Gastrocnemius medialis (tissue), 4 donors: ENCODE results near the gene SPOPL. TPM values are rescaled to one million over a fixed set of nuclear protein-coding genes. Genes with fewer than 3 reads are reported as not detected.
"Not testable (repeated sequence)": the region's sequence is repeated elsewhere in the genome, so short reads cannot be mapped to it uniquely, and the experiment has no call there.

Experiments
- ATAC-seq, 2 donors: fragments of 150-250 bp; one replicate each; pipeline ENCODE4 v1.9.1; 2016
- DNase-seq, 2 donors: peaks; one replicate each; pipeline ENCODE4 v3.0.0-alpha.2; 2019
- H3K27ac ChIP-seq, 4 donors: fragments of 200-600 bp; sonication (generic); 1 replicate in 1 of 4; 2 replicates in 3 of 4; pipeline ENCODE4 v1.5.1; 2016 to 2018; ENCODE audit warnings: mild to moderate bottlenecking in 2 of 4, moderate library complexity in 1 of 4
- H3K27me3 ChIP-seq, 3 donors: fragments of 200-600 bp; sonication (generic) in 2 of 3; 1 replicate in 1 of 3; 2 replicates in 2 of 3; pipeline versions ENCODE4 v1.5.1 to v1.6.0; 2016 to 2019; ENCODE audit warnings: mild to moderate bottlenecking in 1 of 3, moderate library complexity in 1 of 3
- H3K36me3 ChIP-seq, 2 donors: fragments of 200-600 bp; sonication (generic) in 1 of 2; one replicate each; pipeline ENCODE4 v1.5.1; 2017 to 2018
- H3K4me1 ChIP-seq, 2 donors: fragments of 200-600 bp; sonication (generic) in 1 of 2; one replicate each; pipeline ENCODE4 v1.5.1; 2016 to 2017; ENCODE audit warnings: mild to moderate bottlenecking in 2 of 2
- H3K4me3 ChIP-seq, 4 donors: fragments of 200-600 bp; sonication (generic) in 3 of 4; 1 replicate in 1 of 4; 2 replicates in 3 of 4; pipeline ENCODE4 v1.5.1; 2016 to 2019; ENCODE audit warnings: mild to moderate bottlenecking in 2 of 4
- H3K9me3 ChIP-seq, 3 donors: fragments of 200-600 bp; sonication (generic) in 2 of 3; 1 replicate in 1 of 3; 2 replicates in 2 of 3; pipeline ENCODE4 v1.5.1; 2016 to 2019
- POLR2A ChIP-seq, 2 donors: fragments of 450-650 bp; IDR thresholded peaks; one replicate each; pipeline ENCODE4 v1.6.1; 2017; ENCODE audit warnings: antibody characterized with exemption in 2 of 2, mild to moderate bottlenecking in 2 of 2, moderate library complexity in 2 of 2
- in situ Hi-C, 4 donors: fragments of 200-750 bp; cut with MboI; loops; one replicate each; pipeline versions ENCODE4 v1.15.0 to v1.8.0; 2017; ENCODE audit warnings: low sequenced_read_pairs in 4 of 4
- intact Hi-C: fragments of 100-400 bp; cut with DNase I; formaldehyde crosslinking; loops from one replicate; pipeline ENCODE4 v1.15.1; 2023; ENCODE audit warnings: low total_unique reads
- total RNA-seq, 4 donors: library from RNA; depleted of rRNA; stranded (reverse); fragments of >200 nt; gene quantifications; one replicate each; pipeline versions ENCODE4 v1.1.0 to v1.2.3, GENCODE V29; 2016
- TF ChIP-seq, protein P1 (sequence below), 5 experiments: fragments of 450-650 bp in 3 of 5; fragments of 200-600 bp in 2 of 5; sonication (generic) in 2 of 5; IDR thresholded peaks in 4 of 5; conservative IDR thresholded peaks in 1 of 5; 1 replicate in 4 of 5; 2 replicates in 1 of 5; pipeline ENCODE4 v1.5.1; 2016 to 2019; ENCODE audit warnings: antibody characterized with exemption in 5 of 5, mild to moderate bottlenecking in 3 of 5, moderate library complexity in 3 of 5

The SPOPL gene
- total RNA-seq, 4 donors from 2014 or later = 11.2 to 17.7 (median 12.5) TPM

DNA sequence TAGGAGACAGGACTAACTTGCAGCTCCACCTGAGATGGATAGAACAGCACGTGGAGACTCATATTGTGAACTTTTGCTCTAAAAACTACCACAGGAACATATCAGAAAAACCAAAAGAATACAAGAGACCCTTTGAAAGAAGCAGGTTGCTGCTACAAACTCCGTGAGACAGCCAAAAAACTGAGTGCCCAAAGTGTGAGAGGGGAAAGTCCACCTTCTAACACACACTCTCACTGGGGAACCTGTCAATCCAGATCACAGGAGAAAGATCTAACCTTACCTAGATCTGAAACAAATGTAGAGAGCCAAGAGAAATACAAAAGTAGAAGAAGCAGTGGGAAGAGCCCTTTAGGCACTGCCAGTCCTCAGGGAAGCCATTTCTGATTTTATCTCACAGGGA, 46.3 kb upstream of the SPOPL start:
- intact Hi-C loops (no loop called here), in situ Hi-C loops (no loop called here)
- Histone ChIP-seq H3K27ac (no peak overlapping the region), H3K9me3 (no peaks in the 10 kb centered on the region), H3K4me3 (no peak overlapping the region), H3K36me3 (no peaks in the 10 kb centered on the region), H3K27me3 (no peaks in the 10 kb centered on the region), H3K4me1 (no peaks in the 10 kb centered on the region)
- ATAC-seq = no peak
- TF ChIP-seq POLR2A (IDR thresholded peaks at IDR 0.05) = no peak
- TF ChIP-seq, protein P1, sequence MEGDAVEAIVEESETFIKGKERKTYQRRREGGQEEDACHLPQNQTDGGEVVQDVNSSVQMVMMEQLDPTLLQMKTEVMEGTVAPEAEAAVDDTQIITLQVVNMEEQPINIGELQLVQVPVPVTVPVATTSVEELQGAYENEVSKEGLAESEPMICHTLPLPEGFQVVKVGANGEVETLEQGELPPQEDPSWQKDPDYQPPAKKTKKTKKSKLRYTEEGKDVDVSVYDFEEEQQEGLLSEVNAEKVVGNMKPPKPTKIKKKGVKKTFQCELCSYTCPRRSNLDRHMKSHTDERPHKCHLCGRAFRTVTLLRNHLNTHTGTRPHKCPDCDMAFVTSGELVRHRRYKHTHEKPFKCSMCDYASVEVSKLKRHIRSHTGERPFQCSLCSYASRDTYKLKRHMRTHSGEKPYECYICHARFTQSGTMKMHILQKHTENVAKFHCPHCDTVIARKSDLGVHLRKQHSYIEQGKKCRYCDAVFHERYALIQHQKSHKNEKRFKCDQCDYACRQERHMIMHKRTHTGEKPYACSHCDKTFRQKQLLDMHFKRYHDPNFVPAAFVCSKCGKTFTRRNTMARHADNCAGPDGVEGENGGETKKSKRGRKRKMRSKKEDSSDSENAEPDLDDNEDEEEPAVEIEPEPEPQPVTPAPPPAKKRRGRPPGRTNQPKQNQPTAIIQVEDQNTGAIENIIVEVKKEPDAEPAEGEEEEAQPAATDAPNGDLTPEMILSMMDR (IDR thresholded peaks at IDR 0.05 in 4 of 5, conservative IDR thresholded peaks at IDR 0.05 in 1 of 5) = no peak
- no peak for DNase-seq

DNA sequence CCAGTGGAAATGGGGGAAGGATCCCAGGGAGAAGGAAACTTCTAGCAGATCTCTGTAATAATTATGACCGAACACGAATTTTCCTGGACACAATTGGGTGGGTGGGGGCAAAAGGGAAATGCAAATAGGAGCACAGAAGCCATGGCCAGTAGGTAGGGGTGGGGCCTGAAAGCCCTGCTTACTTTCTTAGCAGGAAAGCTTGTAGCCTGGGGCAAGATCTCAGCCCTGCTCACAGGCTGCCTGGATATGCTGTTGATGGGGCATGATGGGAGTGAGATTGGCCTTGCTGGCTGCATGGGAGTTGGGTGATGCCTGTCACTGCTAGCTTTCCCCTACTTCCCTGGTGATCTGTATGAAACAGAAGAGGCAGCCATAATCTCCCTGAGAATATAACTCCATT, 45.9 kb upstream of the SPOPL start:
- intact Hi-C loops = no loop called here
- no peak overlapping the region for H3K27ac ChIP-seq
- no peaks in the 10 kb centered on the region for H3K4me1 ChIP-seq
- no peak for ATAC-seq
- H3K27me3 ChIP-seq = no peaks in the 10 kb centered on the region
- in situ Hi-C loops = no loop called here
- no peak for DNase-seq
- no peaks in the 10 kb centered on the region for H3K36me3 ChIP-seq
- H3K4me3 ChIP-seq = no peak overlapping the region
- TF ChIP-seq POLR2A (IDR thresholded peaks at IDR 0.05) = no peak
- TF ChIP-seq, protein P1 (IDR thresholded peaks at IDR 0.05 in 4 of 5, conservative IDR thresholded peaks at IDR 0.05 in 1 of 5) = no peak
- H3K9me3 ChIP-seq = no peaks in the 10 kb centered on the region

DNA sequence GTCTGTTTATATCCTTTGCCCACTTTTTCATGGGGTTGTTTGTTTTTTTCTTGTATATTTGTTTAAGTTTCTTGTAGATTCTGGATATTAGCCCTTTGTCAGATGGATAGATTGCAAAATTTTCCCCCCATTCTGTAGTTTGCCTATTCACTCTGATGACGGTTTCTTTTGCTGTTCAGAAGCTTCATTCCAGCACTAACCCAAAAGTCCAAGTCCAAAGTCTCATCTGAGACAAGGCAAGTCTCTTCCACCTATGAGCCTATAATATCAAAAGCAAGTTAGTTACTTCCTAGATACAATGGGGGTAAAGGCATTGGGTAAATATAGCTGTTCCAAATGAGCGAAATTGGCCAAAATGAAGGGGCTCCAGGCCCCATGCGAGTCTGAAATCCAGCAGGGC, 38.9 kb upstream of the SPOPL start:
- ATAC-seq, H3K4me3 ChIP-seq, H3K36me3 ChIP-seq, H3K4me1 ChIP-seq, H3K9me3 ChIP-seq, in situ Hi-C loops, DNase-seq, H3K27ac ChIP-seq, intact Hi-C loops, H3K27me3 ChIP-seq: not testable (repeated sequence)

DNA sequence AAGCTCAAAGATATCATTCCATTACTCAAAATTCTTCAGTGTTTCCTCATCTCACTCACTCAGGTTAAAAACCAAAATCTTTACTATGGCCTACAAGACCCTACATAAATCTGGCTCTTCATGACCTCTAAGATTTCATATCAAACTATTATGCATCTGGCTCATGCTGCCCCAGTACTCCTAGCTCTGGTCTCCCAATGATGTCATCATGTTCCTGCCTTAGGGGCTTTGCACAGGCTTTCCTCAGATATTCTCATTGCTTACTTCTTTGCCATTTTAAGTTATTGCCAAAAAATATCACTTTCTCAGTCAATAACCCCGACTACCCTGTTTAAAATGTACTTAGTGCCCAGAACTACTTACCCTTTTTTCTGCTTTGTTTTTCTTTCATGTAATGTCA, 33.0 kb upstream of the SPOPL start:
- DNase-seq = no peak
- H3K36me3 ChIP-seq = no peaks in the 10 kb centered on the region
- H3K4me3 ChIP-seq = no peak overlapping the region
- in situ Hi-C loops = no loop called here
- no peaks in the 10 kb centered on the region for H3K27me3 ChIP-seq
- intact Hi-C loops = no loop called here
- no peaks in the 10 kb centered on the region for H3K9me3 ChIP-seq
- TF ChIP-seq POLR2A (IDR thresholded peaks at IDR 0.05) = no peak
- TF ChIP-seq, protein P1 (IDR thresholded peaks at IDR 0.05 in 4 of 5, conservative IDR thresholded peaks at IDR 0.05 in 1 of 5) = no peak
- ATAC-seq = no peak
- no peak overlapping the region for H3K27ac ChIP-seq
- peaks cover 0 to 5% of the 10 kb centered on the region in 2 donors for H3K4me1 ChIP-seq

DNA sequence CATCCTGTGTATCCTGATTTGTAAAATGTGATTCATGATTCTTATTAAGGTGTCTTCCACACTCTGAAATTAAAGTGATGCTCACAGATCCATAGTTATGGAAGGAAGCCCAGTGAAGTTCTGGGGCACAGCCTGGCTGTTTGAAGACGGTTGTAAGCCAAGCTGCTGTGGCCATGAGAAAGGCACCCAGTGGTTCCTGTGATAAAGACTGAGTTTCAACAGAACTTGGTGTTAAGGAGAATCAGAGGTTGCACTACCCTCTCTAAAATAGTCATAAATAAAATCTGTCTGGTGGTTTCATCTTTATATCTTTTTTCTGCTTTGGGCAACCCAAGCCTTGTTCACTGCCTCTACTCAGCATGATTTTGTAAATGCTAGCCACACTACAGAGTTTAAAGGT, 32.2 kb upstream of the SPOPL start:
- Histone ChIP-seq H3K4me3 (no peak overlapping the region), H3K9me3 (no peaks in the 10 kb centered on the region), H3K27me3 (no peaks in the 10 kb centered on the region), H3K36me3 (no peaks in the 10 kb centered on the region), H3K4me1 (peaks cover 0 to 5% of the 10 kb centered on the region in 2 donors), H3K27ac (no peak overlapping the region)
- in situ Hi-C loops (no loop called here), intact Hi-C loops (no loop called here)
- DNase-seq = no peak
- no peak for ATAC-seq
- TF ChIP-seq POLR2A (IDR thresholded peaks at IDR 0.05) = no peak
- TF ChIP-seq, protein P1 (IDR thresholded peaks at IDR 0.05 in 4 of 5, conservative IDR thresholded peaks at IDR 0.05 in 1 of 5) = no peak
